ENCODE data around the gene DCLRE1B. TPM values are rescaled to one million over a fixed set of nuclear protein-coding genes. Genes with fewer than 3 reads are reported as not detected.
A peak's percentile ranks its signal among the peaks of the same experiment; 100 is the strongest.

The DCLRE1B gene
- total RNA-seq, 1 donor, result 4.7 TPM

DNA sequence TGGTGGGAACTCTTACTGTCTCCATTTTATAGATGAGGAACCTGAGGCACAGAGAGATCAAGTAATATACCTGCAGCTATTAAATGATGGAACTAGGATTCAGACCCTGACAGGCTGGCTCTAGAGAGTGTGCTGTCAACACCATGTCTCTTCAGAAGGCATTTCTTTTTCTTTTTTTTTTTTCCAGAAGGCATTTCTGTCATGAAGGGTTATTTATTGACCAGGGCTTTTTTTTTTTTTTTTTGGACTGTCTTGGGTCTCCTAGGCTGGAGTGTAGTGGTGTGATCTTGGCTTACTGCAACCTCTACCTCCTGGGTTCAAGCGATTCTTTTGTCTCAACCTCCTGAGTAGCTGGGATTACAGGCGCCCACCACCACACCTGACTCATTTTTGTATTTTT, 46.6 kb downstream of the DCLRE1B start:
- no peak for DNase-seq (ENCODE audit: low read depth)
- no peak overlapping the region for H3K4me3 ChIP-seq (ENCODE audit: low read depth, low read length)
- TF ChIP-seq, protein P1, sequence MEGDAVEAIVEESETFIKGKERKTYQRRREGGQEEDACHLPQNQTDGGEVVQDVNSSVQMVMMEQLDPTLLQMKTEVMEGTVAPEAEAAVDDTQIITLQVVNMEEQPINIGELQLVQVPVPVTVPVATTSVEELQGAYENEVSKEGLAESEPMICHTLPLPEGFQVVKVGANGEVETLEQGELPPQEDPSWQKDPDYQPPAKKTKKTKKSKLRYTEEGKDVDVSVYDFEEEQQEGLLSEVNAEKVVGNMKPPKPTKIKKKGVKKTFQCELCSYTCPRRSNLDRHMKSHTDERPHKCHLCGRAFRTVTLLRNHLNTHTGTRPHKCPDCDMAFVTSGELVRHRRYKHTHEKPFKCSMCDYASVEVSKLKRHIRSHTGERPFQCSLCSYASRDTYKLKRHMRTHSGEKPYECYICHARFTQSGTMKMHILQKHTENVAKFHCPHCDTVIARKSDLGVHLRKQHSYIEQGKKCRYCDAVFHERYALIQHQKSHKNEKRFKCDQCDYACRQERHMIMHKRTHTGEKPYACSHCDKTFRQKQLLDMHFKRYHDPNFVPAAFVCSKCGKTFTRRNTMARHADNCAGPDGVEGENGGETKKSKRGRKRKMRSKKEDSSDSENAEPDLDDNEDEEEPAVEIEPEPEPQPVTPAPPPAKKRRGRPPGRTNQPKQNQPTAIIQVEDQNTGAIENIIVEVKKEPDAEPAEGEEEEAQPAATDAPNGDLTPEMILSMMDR (IDR thresholded peaks at IDR 0.05; ENCODE audit: insufficient read depth, low read depth, low read length), result no peak

DNA sequence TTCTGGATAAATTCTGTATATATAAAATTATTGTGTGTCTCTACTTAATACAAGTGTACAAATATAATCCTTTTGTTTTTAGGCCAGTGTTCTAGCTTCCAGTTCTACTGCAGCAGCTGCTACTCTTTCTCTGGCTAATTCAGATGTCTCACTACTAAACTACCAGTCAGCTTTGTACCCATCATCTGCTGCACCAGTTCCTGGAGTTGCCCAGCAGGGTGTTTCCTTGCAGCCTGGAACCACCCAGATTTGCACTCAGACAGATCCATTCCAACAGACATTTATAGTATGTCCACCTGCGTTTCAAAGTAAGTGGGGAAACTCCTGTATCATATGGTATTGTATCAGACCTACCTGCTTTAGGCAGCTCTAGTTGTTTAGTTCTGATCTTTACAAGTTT, 52.9 kb downstream of the DCLRE1B start:
- DNase-seq (ENCODE audit: low read depth), result no peak
- H3K4me3 ChIP-seq (ENCODE audit: low read depth, low read length), result no peak overlapping the region
- TF ChIP-seq, protein P1 (IDR thresholded peaks at IDR 0.05; ENCODE audit: insufficient read depth, low read depth, low read length), result no peak

DNA sequence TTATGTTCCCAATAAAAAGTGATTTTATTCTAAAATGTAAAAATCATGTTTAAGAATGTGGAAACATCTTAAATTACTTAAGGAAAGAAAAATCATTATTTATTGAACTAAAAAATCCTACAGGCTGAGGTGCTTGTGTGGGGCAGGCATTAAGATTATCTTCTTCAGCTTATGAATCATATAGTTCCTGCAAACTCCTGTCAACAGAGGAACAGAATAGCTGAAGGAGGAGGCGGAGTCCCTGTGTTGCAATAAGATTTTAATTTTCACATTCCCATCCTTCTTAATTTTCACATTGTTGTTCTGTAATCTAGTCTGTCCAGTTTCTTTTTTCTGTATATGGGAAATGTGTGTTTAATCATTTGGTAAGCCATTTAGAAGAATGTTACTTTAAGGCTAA, 53.6 kb downstream of the DCLRE1B start:
- no peak overlapping the region for H3K4me3 ChIP-seq (ENCODE audit: low read depth, low read length)
- DNase-seq (ENCODE audit: low read depth), result no peak
- TF ChIP-seq, protein P1 (IDR thresholded peaks at IDR 0.05; ENCODE audit: insufficient read depth, low read depth, low read length), result no peak

DNA sequence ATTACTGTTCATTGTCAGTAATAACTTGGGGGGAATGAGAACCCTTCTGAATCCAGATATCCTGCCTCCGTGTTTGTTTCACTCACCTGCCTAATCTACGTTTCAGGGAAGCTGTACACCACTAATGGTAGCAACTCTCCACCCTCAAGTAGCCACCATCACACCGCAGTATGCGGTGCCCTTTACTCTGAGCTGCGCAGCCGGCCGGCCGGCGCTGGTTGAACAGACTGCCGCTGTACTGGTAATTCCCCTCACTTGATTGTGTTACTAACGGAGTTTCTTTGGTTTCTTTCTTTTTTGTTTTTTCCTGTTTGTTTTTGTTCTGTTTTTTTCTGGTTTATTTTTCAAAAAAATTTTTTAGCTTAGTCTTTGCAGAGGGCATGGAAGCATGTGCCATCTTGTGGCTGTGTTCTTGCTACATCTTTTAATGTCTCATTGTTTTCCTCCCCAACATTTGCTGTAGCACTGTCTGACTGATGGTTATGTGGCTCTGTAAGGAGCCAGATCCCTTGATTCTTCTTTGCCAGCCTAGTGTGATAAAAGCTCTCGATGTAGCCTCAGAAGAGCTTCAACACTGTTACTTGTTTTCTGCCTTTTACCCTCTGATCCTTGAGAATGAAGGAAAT, 58.3 kb downstream of the DCLRE1B start:
- no peak for DNase-seq (ENCODE audit: low read depth)
- TF ChIP-seq, protein P1 (IDR thresholded peaks at IDR 0.05; ENCODE audit: insufficient read depth, low read depth, low read length), result peak; percentile 30
- H3K4me3 ChIP-seq (ENCODE audit: low read depth, low read length), result no peak overlapping the region

Other genes with a start within 250 kb of the DCLRE1B start
- gene PHTF1, start 145.8 kb upstream of the DCLRE1B start, total RNA-seq, result 36.4 and 47.5 TPM in 2 replicates
- 11.0 and 12.1 TPM in 2 replicates for gene RSBN1, start 92.8 kb upstream of the DCLRE1B start, total RNA-seq
- 0.32 and 0.86 TPM in 2 replicates for gene PTPN22, start 33.6 kb upstream of the DCLRE1B start, total RNA-seq
- gene BCL2L15, start 17.7 kb upstream of the DCLRE1B start, total RNA-seq, result under 0.01 and 0.32 TPM in 2 replicates
- gene AP4B1, start 527 bp upstream of the DCLRE1B start, total RNA-seq, result 12.9 and 19.4 TPM in 2 replicates
- 17.4 and 32.4 TPM in 2 replicates for gene HIPK1, start 24.0 kb downstream of the DCLRE1B start, total RNA-seq
- 107 and 134 TPM in 2 replicates for gene OLFML3, start 74.1 kb downstream of the DCLRE1B start, total RNA-seq
- gene SYT6, start 248.5 kb downstream of the DCLRE1B start, total RNA-seq, result not detected in 2 replicates